NCI-H1105 treated with DMSO at 0.1 percent for 48 hours (cell line): Measurements from ENCODE around the gene MOBP.

Experiments used
- DNase-seq: peaks from one replicate; lab custom pipeline; 2025; lab: John Stamatoyannopoulos, UW

Gene MOBP

DNA sequence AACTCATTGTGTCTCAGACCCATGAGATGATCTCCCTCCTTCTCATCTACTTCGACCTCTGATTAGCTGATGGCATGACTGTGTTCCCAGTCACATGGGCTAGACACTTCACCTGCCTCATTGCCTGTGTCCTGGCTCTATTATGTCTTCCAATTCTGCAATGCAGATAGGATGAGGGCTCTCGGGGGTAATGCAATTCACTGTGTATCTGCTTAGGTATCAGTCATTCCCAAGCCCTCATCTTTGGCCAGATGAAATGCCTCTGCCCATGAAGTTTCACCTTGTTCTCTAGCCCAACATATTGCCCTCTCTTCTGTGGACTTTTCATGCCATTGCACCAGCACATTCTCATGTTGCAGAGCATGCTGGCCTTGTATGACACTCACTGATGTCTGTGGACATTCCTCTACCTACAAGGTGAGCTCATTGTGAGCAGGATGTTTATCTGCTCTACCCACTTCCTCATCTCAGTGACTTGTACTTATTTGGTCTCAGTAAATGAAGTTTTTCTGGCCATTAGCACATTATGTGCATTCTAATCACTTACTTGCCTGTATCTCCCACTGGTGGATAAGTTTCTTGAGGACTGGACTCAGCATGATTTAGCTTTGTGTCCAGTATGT, 32.3 kb downstream of the MOBP start:
- DNase-seq, result no peak

DNA sequence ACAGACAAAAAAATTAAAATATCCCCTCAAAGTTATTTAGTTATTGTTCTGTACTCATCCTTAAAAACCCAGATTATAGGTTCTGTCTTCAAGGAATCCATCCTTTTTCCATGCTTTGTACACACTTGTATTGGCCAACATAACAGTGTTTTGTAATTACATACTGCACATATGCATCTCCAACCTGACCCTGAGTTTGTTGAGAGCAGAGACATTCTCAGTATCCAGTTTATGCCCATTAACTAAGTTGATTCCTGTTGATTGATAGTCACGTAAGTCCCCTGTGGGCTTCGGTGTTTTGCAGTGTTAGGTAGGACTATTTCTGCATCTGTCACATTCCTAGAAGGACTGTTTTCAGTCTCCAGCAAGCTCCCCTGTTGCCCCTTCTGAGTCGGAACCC, 33.6 kb downstream of the MOBP start:
- DNase-seq, result no peak

DNA sequence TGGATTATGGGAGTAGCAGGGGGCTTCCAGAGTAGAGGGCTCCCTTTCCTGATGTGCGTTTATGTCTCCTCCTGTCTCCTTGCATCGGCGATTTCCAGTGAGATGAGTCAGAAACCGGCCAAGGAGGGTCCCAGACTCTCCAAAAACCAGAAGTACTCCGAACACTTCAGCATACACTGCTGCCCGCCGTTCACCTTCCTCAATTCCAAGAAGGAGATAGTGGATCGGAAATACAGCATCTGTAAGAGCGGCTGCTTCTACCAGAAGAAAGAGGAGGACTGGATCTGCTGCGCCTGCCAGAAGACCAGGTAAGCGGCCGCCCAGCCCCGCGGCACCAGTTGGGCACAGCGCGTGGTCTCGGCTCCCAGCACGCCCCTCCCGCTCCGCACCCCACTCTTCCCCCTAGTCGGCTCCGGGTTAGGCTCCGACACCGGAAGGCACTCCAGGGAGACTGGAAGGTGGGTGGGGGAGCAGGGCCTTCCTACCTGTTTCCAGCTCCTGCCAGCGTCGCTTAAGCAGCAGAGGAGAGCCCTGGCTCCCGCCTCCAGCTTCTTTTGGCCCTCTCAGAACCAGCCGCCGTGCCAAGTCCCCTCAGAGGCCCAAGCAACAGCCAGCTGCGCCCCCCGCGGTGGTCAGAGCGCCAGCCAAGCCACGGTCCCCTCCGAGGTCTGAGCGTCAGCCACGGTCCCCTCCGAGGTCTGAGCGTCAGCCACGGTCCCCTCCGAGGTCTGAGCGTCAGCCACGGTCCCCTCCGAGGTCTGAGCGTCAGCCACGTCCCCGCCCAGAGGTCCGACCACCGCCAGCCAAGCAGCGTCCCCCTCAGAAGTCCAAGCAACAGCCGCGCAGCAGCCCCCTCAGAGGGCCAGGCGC, 34.7 kb downstream of the MOBP start:
- DNase-seq, result peak; percentile 33

DNA sequence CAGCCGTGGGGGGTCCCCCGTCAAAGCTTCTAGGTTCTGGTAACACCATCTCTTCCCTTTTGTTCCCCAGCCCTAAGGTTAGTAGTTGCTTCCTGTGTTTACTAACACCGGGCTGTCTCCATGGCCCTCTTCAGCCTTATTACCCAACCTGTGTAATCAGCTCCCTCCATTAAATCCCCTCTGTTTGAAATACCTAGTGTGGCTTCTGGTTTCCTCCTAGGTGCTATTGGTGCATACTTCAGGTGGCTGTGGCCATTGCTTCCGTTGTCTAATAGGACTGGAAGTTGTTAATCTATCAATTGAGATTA, 35.3 kb downstream of the MOBP start:
- no peak for DNase-seq

GRCh38 chr3:39505866-39506742, 38.6 kb downstream of the MOBP start:
- no peak for DNase-seq

- no peak for DNase-seq
Measured at GRCh38 chr3:39506863-39507262, 39.4 kb downstream of the MOBP start.

DNA sequence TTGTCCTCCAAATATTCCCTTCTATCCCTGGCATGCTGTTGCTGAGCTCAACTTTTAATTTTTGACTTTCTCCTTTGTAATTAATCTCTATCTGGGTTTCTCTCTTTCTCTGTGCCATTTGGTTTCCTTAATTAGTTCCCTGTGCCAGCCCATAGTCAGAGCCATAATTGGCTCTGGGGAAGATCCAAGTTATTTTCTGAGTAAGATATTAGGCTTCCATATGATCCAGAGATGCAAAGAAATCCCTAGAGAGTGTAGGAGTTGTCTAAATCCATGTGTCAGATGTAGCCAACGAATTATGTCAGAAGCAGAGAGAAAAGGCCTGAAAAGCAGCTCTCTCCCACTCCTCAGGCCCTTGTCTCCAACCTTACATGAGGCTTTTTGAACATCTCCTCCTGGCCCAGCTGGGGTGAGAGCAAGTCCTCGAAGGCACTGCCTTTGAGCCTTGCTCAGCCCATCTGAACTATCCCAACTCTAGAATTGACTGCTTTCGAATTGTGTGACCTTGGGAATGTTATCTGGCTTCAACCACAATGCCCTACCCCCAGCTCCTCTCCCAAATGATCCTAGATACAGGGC, 46.4 kb downstream of the MOBP start:
- no peak for DNase-seq

DNA sequence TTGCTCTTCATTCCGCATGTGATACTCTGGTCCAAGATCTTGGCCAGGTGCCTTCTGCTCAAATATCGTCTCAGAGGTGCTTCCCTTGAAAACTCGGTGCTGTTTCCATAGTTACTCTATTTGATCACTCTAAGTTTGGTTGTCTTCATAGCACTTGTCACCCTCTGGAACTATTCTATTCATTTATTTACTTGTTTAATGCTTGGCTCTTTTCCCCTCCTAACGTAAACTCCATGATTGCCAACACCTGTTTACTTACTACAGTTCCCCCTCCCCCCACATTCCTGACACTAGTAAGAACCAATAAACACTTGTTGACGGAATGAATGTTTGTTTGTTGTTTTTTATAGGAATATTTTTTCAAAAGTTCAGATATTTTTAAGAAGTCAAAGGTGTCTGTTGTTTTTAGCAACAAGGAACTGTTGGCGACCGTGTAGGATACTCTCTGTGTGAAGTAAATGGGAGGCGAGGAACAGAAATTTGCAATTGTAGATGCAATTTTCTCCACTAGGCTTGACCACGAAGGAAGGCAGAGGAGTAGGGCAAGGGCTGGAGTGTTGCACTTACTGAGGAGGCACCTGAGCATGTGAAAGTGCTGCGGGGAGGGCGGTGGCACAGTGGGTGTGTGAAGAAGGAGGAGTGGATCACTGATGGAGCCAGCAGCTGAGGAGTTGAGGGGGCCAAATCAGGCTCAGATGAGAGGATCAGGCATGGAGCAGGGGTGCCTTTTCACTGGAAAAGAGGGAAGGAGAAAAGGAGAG, 48.4 kb downstream of the MOBP start:
- DNase-seq, result peak; percentile 15

DNA sequence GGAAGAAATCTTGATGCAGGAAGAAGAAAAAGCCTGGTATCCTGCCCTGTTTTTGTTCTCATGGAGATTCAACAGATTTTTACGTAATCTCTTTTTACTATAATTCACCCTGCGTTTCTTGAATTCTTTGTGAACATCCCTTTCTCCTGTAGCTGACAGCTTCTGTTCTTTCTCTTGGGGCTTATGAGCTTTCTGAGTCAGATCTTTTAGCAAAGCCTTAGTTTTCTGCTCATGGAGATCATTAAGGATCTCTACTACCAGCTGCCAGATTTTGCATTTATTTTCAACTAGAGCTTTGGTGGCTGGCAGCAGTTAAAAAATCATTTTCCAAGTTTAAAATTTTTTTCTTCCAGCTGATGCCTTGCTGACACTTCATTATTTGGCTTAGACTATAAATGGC, 51.6 kb downstream of the MOBP start:
- no peak for DNase-seq

DNA sequence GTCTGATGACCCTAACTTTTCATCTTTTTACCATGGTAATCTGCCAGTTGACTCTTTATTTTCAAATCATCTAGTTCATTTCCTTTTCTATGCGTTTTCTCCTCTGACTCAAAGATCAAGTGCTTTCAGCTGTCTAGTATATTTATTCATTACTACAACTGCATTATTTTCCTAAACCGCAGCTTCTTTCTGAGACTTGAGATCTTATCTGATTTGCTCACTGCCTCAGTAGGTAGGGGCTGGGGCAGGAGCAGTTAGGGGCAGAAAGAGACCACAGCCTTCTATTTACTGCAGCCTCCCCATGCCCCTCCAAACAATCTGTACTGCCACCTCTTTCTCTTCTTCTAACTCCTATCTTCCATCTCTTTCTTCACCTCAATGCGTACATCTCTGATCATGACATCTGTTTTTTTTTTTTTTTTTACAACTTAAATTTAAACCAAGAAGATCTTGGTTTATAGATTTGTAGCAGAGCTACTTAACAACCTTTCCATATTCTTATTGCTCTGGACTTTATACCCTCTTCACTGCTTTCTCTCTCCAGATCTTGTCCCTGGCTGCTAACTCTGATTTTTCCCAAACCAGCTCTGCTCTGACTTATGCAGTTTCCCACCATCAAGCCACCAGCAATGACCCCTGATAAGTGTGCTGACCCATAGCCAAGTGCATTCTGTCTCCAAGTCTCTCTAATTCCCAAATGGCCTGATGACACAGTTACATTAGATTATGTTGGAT, 52.2 kb downstream of the MOBP start:
- no peak for DNase-seq

GRCh38 chr3:39521456-39521855, 54.0 kb downstream of the MOBP start:
- no peak for DNase-seq

DNA sequence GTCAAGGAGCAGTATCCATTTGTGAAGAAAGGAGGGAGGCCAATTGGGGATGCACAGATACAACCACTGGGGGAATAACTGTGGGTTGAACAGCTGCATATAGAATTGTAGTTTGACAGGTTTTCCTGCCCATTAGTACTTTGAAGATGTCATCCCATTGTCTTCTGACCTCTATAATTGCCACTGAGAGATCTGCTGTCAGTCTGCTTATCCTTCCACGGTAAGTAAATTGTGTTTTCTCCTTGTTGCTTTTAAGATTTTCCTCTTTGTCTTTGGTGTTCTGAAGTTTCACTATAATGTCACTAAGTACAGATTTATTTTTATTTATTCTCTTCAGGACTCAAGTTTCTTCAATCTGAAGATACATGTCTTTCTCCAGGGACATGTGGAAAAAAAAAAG, 56.6 kb downstream of the MOBP start:
- no peak for DNase-seq

GRCh38 chr3:39528844-39529243, 61.4 kb downstream of the MOBP start:
- DNase-seq, result no peak

- DNase-seq, result no peak
Measured at GRCh38 chr3:39529577-39529976, 62.1 kb downstream of the MOBP start.

DNA sequence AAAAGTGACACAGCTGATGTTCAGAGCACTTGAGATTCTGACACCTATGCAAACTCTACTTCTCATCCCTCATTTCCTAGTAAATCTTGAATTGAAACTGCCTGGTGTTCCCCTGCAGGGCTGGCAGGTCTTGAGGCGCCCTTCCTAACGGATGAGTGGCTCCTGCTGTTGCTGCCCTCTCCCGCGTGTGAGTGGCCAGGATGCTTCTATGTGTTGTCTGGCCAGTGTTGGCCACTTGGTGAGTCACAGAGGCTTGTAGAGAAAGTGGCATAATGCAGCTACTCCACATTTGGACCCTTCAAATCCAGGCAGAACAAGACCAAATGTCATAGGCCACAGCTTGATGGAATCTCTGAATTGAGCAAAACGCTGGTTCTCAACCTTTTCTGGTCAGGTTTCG, 63.6 kb downstream of the MOBP start:
- no peak for DNase-seq

DNA sequence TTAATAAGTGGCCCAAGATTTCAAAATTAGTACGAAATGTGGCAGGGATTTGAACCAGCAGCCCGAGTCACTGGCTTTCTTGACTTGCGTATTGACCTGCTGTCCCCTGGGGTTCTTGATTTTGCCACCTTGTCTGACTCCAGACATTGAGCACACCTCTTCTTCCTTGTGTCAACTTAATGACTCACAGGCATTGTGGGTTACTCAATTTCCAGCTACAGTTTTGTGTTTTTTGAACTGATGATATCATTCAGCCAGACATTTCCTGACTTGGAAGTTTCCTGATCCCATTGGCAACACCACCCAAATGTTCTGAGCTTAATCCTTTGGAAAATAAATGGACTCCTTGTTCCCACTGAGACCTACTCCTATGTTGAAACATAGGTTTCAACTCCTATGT, 64.2 kb downstream of the MOBP start:
- DNase-seq, result no peak

- no peak for DNase-seq
Measured at GRCh38 chr3:39532777-39533176, 65.3 kb downstream of the MOBP start.

DNA sequence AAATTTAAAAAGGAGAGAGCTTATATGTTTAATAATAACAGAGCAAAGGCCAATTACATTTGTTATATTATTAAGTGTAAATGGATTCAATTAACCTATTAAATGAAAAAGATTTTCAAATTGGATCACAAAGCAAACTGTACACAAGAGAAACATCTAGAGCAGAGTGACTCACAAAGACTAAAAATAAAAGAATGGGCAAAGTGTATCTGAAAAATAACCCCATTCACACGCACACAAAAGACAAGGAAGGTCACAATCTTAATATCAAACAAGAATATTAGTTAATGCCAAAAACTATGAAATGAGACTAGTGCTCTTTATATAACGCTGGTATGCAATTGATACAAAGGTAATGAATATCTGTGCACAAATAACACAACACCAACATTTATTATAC, 65.7 kb downstream of the MOBP start:
- no peak for DNase-seq

DNA sequence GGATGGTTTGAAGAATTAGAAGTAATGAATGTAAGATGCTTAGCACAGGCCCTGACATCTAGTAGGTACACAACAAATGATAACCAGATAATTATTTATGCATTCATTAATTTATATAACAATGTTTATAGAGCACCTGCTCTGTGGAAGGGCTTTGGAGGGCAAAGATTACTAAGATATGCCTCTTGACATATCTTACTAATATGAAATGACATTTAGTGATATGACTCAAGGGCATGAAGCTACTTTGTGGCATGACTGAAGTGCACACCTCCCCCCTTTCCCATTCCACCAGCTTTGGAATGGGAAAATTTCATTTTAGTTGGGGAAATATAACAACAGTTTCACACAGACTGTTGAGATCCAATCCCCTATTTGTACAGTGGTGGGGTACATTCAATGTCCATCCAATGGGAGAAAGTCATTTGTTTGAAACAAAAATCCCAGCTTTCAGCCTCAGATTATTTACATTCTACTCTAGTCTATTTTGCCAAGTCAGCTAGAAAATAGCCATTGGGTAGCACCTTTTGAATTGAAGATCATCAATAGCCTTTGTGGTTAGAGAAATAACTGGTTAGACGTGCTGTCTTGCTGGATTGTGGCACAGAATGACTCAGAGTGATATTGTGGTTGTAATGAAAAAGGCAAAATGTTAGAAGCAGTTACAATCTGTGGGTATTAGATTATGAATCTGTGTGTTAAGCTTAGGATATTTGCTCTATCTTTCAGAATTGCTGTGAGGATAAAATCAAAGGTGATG, 72.9 kb downstream of the MOBP start:
- no peak for DNase-seq

DNA sequence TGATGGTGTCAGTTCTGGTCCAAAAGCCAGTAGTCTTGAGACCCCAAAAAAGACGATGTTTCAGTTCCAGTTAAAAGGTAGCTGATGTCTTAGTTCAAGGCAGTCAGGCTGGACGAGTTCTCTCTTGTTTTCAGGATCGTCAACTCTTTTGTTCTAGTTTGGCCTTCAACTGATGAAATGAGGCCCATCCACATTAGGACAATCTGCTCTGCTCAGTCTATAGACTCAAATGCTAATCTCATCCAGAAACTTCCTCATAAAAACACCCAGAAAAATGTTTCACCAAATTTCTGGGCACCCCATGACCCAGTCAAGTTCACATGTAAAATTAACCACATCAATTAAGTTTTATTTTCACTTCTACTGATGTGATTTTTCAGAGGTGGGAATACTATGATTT, 74.0 kb downstream of the MOBP start:
- no peak for DNase-seq
